HepG2 (cell line): ENCODE results near the gene CTDSP2. TPM values are rescaled to one million over a fixed set of nuclear protein-coding genes. Genes with fewer than 3 reads are reported as not detected.

Source experiments
- ATF4 ChIP-seq, 2 experiments: fragments of 450-650 bp in 1 of 2; sonication (generic) in 1 of 2; formaldehyde crosslinking; IDR thresholded peaks; 2 replicates each; pipeline versions ENCODE4 v1.5.0 to v1.8.0; 2020 to 2022; ENCODE audit warnings: mild to moderate bottlenecking in 1 of 2, missing genetic modification reagents in 1 of 2
- BRD4 ChIP-seq: sonication (generic); formaldehyde crosslinking; IDR thresholded peaks from 2 replicates; pipeline ENCODE4 v1.4.0; 2020; ENCODE audit warnings: missing genetic modification reagents
- CREB3 ChIP-seq: sonication (generic); formaldehyde crosslinking; IDR thresholded peaks from 2 replicates; pipeline ENCODE4 v1.5.0; 2020; ENCODE audit warnings: missing genetic modification reagents
- FOXJ3 ChIP-seq: sonication (generic); formaldehyde crosslinking; IDR thresholded peaks from 2 replicates; pipeline ENCODE4 v1.4.0; 2020; ENCODE audit warnings: missing genetic modification reagents, mild to moderate bottlenecking, borderline replicate concordance
- GABPB1 ChIP-seq: IDR thresholded peaks from 2 replicates; pipeline ENCODE4 v1.6.1; 2016; ENCODE audit warnings: mild to moderate bottlenecking, missing genetic modification reagents, moderate library complexity, missing compliant biosample characterization
- GLMP ChIP-seq: sonication (generic); formaldehyde crosslinking; IDR thresholded peaks from 2 replicates; pipeline ENCODE4 v1.9.0; 2021; ENCODE audit warnings: missing genetic modification reagents, mild to moderate bottlenecking, borderline replicate concordance
- MXD1 ChIP-seq: sonication (generic); formaldehyde crosslinking; IDR thresholded peaks from 2 replicates; pipeline ENCODE4 v1.4.0; 2020; ENCODE audit warnings: mild to moderate bottlenecking, missing genetic modification reagents
- MYNN ChIP-seq: sonication (generic); formaldehyde crosslinking; IDR thresholded peaks from 2 replicates; pipeline ENCODE4 v1.4.0; 2020; ENCODE audit warnings: mild to moderate bottlenecking, low read depth, missing genetic modification reagents
- RARA ChIP-seq: IDR thresholded peaks from 2 replicates; pipeline ENCODE4 v1.6.1; 2016; ENCODE audit warnings: missing genetic modification reagents, missing compliant biosample characterization
- RBAK ChIP-seq: sonication (generic); formaldehyde crosslinking; IDR thresholded peaks from 2 replicates; pipeline ENCODE4 v1.5.1; 2020; ENCODE audit warnings: mild to moderate bottlenecking, missing genetic modification reagents
- RFXANK ChIP-seq: IDR thresholded peaks from 2 replicates; pipeline ENCODE4 v1.6.1; 2016
- RORA ChIP-seq: sonication (generic); formaldehyde crosslinking; IDR thresholded peaks from 2 replicates; pipeline ENCODE4 v1.5.0; 2020; ENCODE audit warnings: mild to moderate bottlenecking, missing genetic modification reagents, moderate library complexity
- SALL1 ChIP-seq: sonication (generic); formaldehyde crosslinking; IDR thresholded peaks from 2 replicates; pipeline ENCODE4 v1.8.0; 2022; ENCODE audit warnings: mild to moderate bottlenecking, missing genetic modification reagents
- SETDB1 ChIP-seq: sonication (generic); formaldehyde crosslinking; IDR thresholded peaks from 2 replicates; pipeline ENCODE4 v1.5.1; 2020; ENCODE audit warnings: missing genetic modification reagents, mild to moderate bottlenecking, borderline replicate concordance
- SKIL ChIP-seq: sonication (generic); formaldehyde crosslinking; IDR thresholded peaks from 2 replicates; pipeline ENCODE4 v1.8.0; 2022; ENCODE audit warnings: missing genetic modification reagents, mild to moderate bottlenecking, moderate library complexity, borderline replicate concordance
- ZBTB2 ChIP-seq: sonication (generic); formaldehyde crosslinking; IDR thresholded peaks from 2 replicates; pipeline ENCODE4 v1.8.0; 2022; ENCODE audit warnings: low read depth, missing genetic modification reagents
- ZNF10 ChIP-seq: sonication (generic); formaldehyde crosslinking; IDR thresholded peaks from 2 replicates; pipeline ENCODE4 v1.4.0; 2020; ENCODE audit warnings: mild to moderate bottlenecking, low read depth, missing genetic modification reagents, borderline replicate concordance
- ZNF230 ChIP-seq: sonication (generic); formaldehyde crosslinking; IDR thresholded peaks from 2 replicates; pipeline ENCODE4 v1.4.0; 2020; ENCODE audit warnings: mild to moderate bottlenecking, missing genetic modification reagents
- ZNF431 ChIP-seq: sonication (generic); formaldehyde crosslinking; IDR thresholded peaks from 2 replicates; pipeline ENCODE4 v1.9.0; 2022; ENCODE audit warnings: missing genetic modification reagents, low read depth, mild to moderate bottlenecking, borderline replicate concordance
- ZNF556 ChIP-seq: sonication (generic); formaldehyde crosslinking; IDR thresholded peaks from 2 replicates; pipeline ENCODE4 v1.4.0; 2020; ENCODE audit warnings: mild to moderate bottlenecking, missing genetic modification reagents, borderline replicate concordance
- ZNF720 ChIP-seq: sonication (generic); formaldehyde crosslinking; IDR thresholded peaks from 2 replicates; pipeline ENCODE4 v1.4.0; 2020; ENCODE audit warnings: missing genetic modification reagents
- polyA plus RNA-seq, 8 experiments: library from polyadenylated mRNA; depleted of rRNA in 3 of 8; stranded (reverse) in 7 of 8; unstranded in 1 of 8; fragments of >200 nt; fragmentation: Illumina TruSeq in 4 of 8; extraction: Trizol in 4 of 8; gene quantifications; 2 replicates each; pipeline versions ENCODE4 v1.2.1 to v1.2.3, GENCODE V29; 2011 to 2016; ENCODE audit warnings: low read depth in 4 of 8, missing spikeins in 1 of 8, mixed read lengths in 1 of 8; ENCODE audit not compliant: insufficient read depth in 1 of 8
- total RNA-seq, 5 experiments: library from RNA; depleted of rRNA; stranded (reverse); fragments of >200 nt; fragmentation: Illumina TruSeq; extraction: Trizol; gene quantifications; 2 replicates each; pipeline ENCODE4 v1.2.3, GENCODE V29; 2016; ENCODE audit warnings: low read depth in 1 of 5

Gene CTDSP2
- total and polyA plus RNA-seq, 2 of the 13 experiments (the other 11 are each of a cell fraction or from before 2014, with no cell fraction given): 38.1 to 82.5 TPM

GRCh38 chr12:57846577-57847319, at the start of gene CTDSP2 (continued):
- TF ChIP-seq FOXJ3 (CRISPR knock-in tag): no peak
- TF ChIP-seq ZBTB2 (CRISPR knock-in tag): 0 out of 2 replicates have a peak, but pooled peaks have one; percentile 42
- no peak for TF ChIP-seq BRD4 (CRISPR knock-in tag)
- no peak for TF ChIP-seq SETDB1 (CRISPR knock-in tag)
- peak; percentile 55 for TF ChIP-seq GABPB1 (CRISPR knock-in tag)
- TF ChIP-seq RARA (CRISPR knock-in tag): no peak
- TF ChIP-seq RORA (CRISPR knock-in tag): no peak
- TF ChIP-seq SALL1 (CRISPR knock-in tag): peak; percentile 56
- peak; percentile 27; the same call in 1 of the 2 replicates for TF ChIP-seq MXD1
- no peak for TF ChIP-seq CREB3 (CRISPR knock-in tag)
- TF ChIP-seq ZNF720 (CRISPR knock-in tag): no peak
- TF ChIP-seq ZNF431 (CRISPR knock-in tag): no peak; the same call in 1 of the 2 replicates
- peak; percentile 43; the same call in 1 of the 2 replicates for TF ChIP-seq SKIL (CRISPR knock-in tag)
- TF ChIP-seq ATF4 (CRISPR knock-in tag; IDR thresholded peaks at IDR 0.05): no peak; a peak in 1 of 4 replicates
- no peak for TF ChIP-seq ZNF556 (CRISPR knock-in tag)
- TF ChIP-seq RBAK (CRISPR knock-in tag): no peak
- TF ChIP-seq ZNF230 (CRISPR knock-in tag): peak; percentile 24; the same call in 1 of the 2 replicates
- no peak for TF ChIP-seq RFXANK (CRISPR knock-in tag)
- no peak for TF ChIP-seq MYNN (CRISPR knock-in tag)
- TF ChIP-seq ZNF10 (CRISPR knock-in tag): no peak
- TF ChIP-seq GLMP (CRISPR knock-in tag): no peak
